ENCODE data around the gene ZBTB16.

DNA sequence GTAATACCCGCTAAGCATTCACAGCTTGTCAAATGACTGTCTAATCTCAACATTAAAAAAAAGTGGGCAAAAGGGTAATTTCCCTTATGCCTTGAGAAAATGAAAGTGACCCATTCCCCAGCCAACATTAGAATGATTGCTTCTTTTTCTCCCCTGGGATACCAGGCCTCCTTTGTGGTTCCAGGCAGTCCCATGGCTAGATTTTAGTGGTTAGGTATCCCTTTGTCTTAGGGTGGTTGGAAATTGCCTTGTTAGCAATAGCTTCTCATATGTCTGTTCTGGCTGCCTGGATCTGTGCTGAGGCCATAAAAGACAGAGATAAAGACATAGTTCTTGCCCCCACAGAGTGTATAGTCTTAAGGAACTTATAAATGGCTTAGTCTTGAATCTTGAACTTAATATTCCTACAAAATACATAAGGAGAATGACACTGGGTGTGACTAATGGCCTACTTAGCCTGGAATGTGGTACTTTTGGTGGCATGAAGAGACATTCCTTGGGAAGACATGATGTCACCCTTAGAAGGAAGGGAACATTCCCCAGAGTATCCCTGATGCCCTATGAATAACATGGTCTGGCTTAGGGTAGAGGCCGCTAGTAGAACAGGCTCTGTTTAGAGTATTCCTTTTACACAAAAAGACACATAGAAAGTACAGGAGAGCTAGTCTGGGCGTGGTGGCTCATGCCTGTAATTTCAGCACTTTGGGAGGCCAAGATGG, 90.3 kb downstream of the ZBTB16 start:
- TF ChIP-seq, protein P1, sequence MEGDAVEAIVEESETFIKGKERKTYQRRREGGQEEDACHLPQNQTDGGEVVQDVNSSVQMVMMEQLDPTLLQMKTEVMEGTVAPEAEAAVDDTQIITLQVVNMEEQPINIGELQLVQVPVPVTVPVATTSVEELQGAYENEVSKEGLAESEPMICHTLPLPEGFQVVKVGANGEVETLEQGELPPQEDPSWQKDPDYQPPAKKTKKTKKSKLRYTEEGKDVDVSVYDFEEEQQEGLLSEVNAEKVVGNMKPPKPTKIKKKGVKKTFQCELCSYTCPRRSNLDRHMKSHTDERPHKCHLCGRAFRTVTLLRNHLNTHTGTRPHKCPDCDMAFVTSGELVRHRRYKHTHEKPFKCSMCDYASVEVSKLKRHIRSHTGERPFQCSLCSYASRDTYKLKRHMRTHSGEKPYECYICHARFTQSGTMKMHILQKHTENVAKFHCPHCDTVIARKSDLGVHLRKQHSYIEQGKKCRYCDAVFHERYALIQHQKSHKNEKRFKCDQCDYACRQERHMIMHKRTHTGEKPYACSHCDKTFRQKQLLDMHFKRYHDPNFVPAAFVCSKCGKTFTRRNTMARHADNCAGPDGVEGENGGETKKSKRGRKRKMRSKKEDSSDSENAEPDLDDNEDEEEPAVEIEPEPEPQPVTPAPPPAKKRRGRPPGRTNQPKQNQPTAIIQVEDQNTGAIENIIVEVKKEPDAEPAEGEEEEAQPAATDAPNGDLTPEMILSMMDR (IDR thresholded peaks at IDR 0.05; ENCODE audit: low read depth, low read length, missing input control) = no peak
- no peak for TF ChIP-seq JUND (IDR thresholded peaks at IDR 0.05)
- TF ChIP-seq, protein P2, sequence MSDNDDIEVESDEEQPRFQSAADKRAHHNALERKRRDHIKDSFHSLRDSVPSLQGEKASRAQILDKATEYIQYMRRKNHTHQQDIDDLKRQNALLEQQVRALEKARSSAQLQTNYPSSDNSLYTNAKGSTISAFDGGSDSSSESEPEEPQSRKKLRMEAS (IDR thresholded peaks at IDR 0.05) = no peak
- TF ChIP-seq GABPA (IDR thresholded peaks at IDR 0.05 in 1 of 2, conservative IDR thresholded peaks at IDR 0.05 in 1 of 2) = no peak
- TF ChIP-seq, protein P3, sequence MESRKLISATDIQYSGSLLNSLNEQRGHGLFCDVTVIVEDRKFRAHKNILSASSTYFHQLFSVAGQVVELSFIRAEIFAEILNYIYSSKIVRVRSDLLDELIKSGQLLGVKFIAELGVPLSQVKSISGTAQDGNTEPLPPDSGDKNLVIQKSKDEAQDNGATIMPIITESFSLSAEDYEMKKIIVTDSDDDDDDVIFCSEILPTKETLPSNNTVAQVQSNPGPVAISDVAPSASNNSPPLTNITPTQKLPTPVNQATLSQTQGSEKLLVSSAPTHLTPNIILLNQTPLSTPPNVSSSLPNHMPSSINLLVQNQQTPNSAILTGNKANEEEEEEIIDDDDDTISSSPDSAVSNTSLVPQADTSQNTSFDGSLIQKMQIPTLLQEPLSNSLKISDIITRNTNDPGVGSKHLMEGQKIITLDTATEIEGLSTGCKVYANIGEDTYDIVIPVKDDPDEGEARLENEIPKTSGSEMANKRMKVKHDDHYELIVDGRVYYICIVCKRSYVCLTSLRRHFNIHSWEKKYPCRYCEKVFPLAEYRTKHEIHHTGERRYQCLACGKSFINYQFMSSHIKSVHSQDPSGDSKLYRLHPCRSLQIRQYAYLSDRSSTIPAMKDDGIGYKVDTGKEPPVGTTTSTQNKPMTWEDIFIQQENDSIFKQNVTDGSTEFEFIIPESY (IDR thresholded peaks at IDR 0.05) = no peak
- no peak for TF ChIP-seq RAD21 (IDR thresholded peaks at IDR 0.05)

Data from liver (tissue), 3 donors.